B cell (primary cell): ENCODE measurements around the gene DNAI1.

Experiments
- CTCF ChIP-seq: fragments of 200-600 bp; IDR thresholded peaks from one replicate; pipeline ENCODE4 v1.8.0; 2022; ENCODE audit warnings: antibody characterized with exemption, mild to moderate bottlenecking
- EZH2 ChIP-seq: IDR thresholded peaks from 2 replicates; pipeline ENCODE4 v1.6.1; 2012; ENCODE audit warnings: borderline replicate concordance, low read depth, mild to moderate bottlenecking, moderate library complexity, low read length; ENCODE audit not compliant: insufficient read depth, poor library complexity, severe bottlenecking

- TF ChIP-seq CTCF (no peak), EZH2 (no peak)
Observed at GRCh38 chr9:34558919-34559623, 100.5 kb downstream of the DNAI1 start.
